HepG2 (cell line): Measurements from ENCODE around the gene TEDC2. TPM values are rescaled to one million over a fixed set of nuclear protein-coding genes. Genes with fewer than 3 reads are reported as not detected.

Experiments used
- CCAR2 ChIP-seq: fragments of 200-400 bp; formaldehyde crosslinking; optimal IDR thresholded peaks from 2 replicates; pipeline ENCODE3; 2018; ENCODE audit warnings: low read depth, mild to moderate bottlenecking, low read length, moderate library complexity
- ERF ChIP-seq: IDR thresholded peaks from 2 replicates; pipeline ENCODE4 v1.6.1; 2018; ENCODE audit warnings: missing biosample characterization, missing genetic modification reagents
- HDAC1 ChIP-seq: sonication (generic); formaldehyde crosslinking; IDR thresholded peaks from 2 replicates; pipeline ENCODE4 v1.5.1; 2020; ENCODE audit warnings: mild to moderate bottlenecking, missing genetic modification reagents
- HNRNPUL1 ChIP-seq: fragments of 200-400 bp; formaldehyde crosslinking; IDR thresholded peaks from 2 replicates; pipeline ENCODE4 v1.6.1; 2017; ENCODE audit warnings: low read depth, mild to moderate bottlenecking, low read length, moderate library complexity
- KLF13 ChIP-seq: sonication (generic); formaldehyde crosslinking; IDR thresholded peaks from 2 replicates; pipeline ENCODE4 v1.4.0; 2020; ENCODE audit warnings: mild to moderate bottlenecking, missing genetic modification reagents
- KLF9 ChIP-seq: IDR thresholded peaks from 2 replicates; pipeline ENCODE4 v1.6.1; 2016; ENCODE audit warnings: low read depth
- NFATC3 ChIP-seq: sonication (generic); formaldehyde crosslinking; IDR thresholded peaks from 2 replicates; pipeline ENCODE4 v1.5.1; 2020; ENCODE audit warnings: mild to moderate bottlenecking, missing genetic modification reagents
- PAF1 ChIP-seq: IDR thresholded peaks from 2 replicates; pipeline ENCODE4 v1.6.1; 2016; ENCODE audit warnings: missing genetic modification reagents, missing compliant biosample characterization
- PHF8 ChIP-seq: sonication (generic); formaldehyde crosslinking; IDR thresholded peaks from 2 replicates; pipeline ENCODE4 v1.5.0; 2020; ENCODE audit warnings: missing genetic modification reagents
- SP5 ChIP-seq: IDR thresholded peaks from 2 replicates; pipeline ENCODE4 v1.6.1; 2016; ENCODE audit warnings: low read depth, borderline replicate concordance
- ZNF138 ChIP-seq: sonication (generic); formaldehyde crosslinking; IDR thresholded peaks from 2 replicates; pipeline ENCODE4 v1.5.0; 2020; ENCODE audit warnings: mild to moderate bottlenecking, low read depth, missing genetic modification reagents
- ZNF256 ChIP-seq: sonication (generic); formaldehyde crosslinking; conservative IDR thresholded peaks from 2 replicates; pipeline ENCODE4 v1.4.0; 2020; ENCODE audit warnings: missing genetic modification reagents
- ZNF546 ChIP-seq: sonication (generic); formaldehyde crosslinking; conservative IDR thresholded peaks from 2 replicates; pipeline ENCODE4 v1.8.1; 2023; ENCODE audit warnings: mild to moderate bottlenecking, missing genetic modification reagents
- ZNF607 ChIP-seq: sonication (generic); formaldehyde crosslinking; IDR thresholded peaks from 2 replicates; pipeline ENCODE4 v1.5.1; 2020; ENCODE audit warnings: missing genetic modification reagents, mild to moderate bottlenecking, borderline replicate concordance
- ZNF615 ChIP-seq: sonication (generic); formaldehyde crosslinking; IDR thresholded peaks from 2 replicates; pipeline ENCODE4 v1.5.0; 2020; ENCODE audit warnings: mild to moderate bottlenecking, missing genetic modification reagents, borderline replicate concordance
- ZNF724P ChIP-seq: sonication (generic); formaldehyde crosslinking; IDR thresholded peaks from 2 replicates; pipeline ENCODE4 v1.8.0; 2022; ENCODE audit warnings: missing genetic modification reagents, borderline replicate concordance
- polyA plus RNA-seq, 8 experiments: library from polyadenylated mRNA; depleted of rRNA in 3 of 8; stranded (reverse) in 7 of 8; unstranded in 1 of 8; fragments of >200 nt; fragmentation: Illumina TruSeq in 4 of 8; extraction: Trizol in 4 of 8; gene quantifications; 2 replicates each; pipeline versions ENCODE4 v1.2.1 to v1.2.3, GENCODE V29; 2011 to 2016; ENCODE audit warnings: low read depth in 4 of 8, missing spikeins in 1 of 8, mixed read lengths in 1 of 8; ENCODE audit not compliant: insufficient read depth in 1 of 8
- total RNA-seq, 5 experiments: library from RNA; depleted of rRNA; stranded (reverse); fragments of >200 nt; fragmentation: Illumina TruSeq; extraction: Trizol; gene quantifications; 2 replicates each; pipeline ENCODE4 v1.2.3, GENCODE V29; 2016; ENCODE audit warnings: low read depth in 1 of 5
- TF ChIP-seq, protein P1 (sequence below): sonication (generic); formaldehyde crosslinking; IDR thresholded peaks from 2 replicates; pipeline ENCODE4 v1.4.0; 2020; ENCODE audit warnings: missing genetic modification reagents
- TF ChIP-seq, protein P2 (sequence below): IDR thresholded peaks from 2 replicates; pipeline ENCODE4 v1.4.0; 2020; ENCODE audit warnings: mild to moderate bottlenecking, missing genetic modification reagents
- TF ChIP-seq, protein P3 (sequence below): sonication (generic); formaldehyde crosslinking; IDR thresholded peaks from 2 replicates; pipeline ENCODE4 v1.4.0; 2020; ENCODE audit warnings: low read depth, missing genetic modification reagents

TEDC2 gene
- total and polyA plus RNA-seq, 2 of the 13 experiments (the other 11 are each of a cell fraction or from before 2014, with no cell fraction given): 6.2 to 24.4 TPM

DNA sequence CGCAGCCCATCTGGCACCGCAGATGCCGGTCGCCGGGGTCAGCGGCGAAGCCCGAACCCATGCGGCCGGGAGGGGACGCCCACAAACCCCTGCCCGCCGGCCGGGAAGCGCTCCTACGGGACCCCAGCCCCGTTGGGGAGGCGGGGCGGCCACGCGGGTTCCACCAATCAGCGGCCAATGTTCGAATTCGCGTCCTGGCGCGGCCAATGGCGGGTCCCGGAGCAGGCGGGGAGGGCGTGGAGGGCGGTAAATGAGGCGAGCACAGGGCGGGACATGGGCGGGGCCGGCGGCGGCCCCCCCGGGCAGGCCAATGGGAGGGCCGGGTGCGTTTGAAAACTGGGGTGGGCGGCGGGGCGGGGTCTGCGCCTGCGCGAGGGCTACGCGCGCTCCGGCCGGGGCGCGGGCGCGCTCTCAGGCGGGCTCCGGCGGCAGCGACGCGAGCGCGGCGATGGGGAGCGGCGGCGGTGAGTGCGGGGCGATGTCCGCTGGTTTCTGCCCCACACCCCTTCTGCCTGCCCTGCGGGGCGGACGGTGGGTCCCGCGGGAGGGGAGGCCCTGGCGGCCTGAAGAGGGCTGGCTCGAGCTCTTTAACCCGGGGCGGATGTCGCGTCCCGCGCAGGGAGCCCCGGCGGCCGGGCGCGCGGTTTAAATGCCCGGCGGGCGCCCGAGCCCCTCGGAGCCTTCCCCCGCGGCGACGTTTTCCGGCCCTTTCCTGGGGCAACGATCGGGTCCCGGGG lies 30.7 kb upstream of the TEDC2 start, which contains the start of gene CCNF (continued):
- no peak for TF ChIP-seq HNRNPUL1
- no peak for TF ChIP-seq ERF (CRISPR knock-in tag)
- TF ChIP-seq, protein P1, sequence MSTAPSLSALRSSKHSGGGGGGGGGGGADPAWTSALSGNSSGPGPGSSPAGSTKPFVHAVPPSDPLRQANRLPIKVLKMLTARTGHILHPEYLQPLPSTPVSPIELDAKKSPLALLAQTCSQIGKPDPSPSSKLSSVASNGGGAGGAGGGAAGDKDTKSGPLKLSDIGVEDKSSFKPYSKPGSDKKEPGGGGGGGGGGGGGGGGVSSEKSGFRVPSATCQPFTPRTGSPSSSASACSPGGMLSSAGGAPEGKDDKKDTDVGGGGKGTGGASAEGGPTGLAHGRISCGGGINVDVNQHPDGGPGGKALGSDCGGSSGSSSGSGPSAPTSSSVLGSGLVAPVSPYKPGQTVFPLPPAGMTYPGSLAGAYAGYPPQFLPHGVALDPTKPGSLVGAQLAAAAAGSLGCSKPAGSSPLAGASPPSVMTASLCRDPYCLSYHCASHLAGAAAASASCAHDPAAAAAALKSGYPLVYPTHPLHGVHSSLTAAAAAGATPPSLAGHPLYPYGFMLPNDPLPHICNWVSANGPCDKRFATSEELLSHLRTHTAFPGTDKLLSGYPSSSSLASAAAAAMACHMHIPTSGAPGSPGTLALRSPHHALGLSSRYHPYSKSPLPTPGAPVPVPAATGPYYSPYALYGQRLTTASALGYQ (CRISPR knock-in tag): 0 out of 2 replicates have a peak, but pooled peaks have one; percentile 29
- TF ChIP-seq ZNF546: no peak
- no peak for TF ChIP-seq PAF1
- TF ChIP-seq ZNF256: peak; percentile 88; the same call in 1 of the 2 replicates
- no peak for TF ChIP-seq ZNF615
- TF ChIP-seq KLF13 (CRISPR knock-in tag): no peak
- TF ChIP-seq, protein P2, sequence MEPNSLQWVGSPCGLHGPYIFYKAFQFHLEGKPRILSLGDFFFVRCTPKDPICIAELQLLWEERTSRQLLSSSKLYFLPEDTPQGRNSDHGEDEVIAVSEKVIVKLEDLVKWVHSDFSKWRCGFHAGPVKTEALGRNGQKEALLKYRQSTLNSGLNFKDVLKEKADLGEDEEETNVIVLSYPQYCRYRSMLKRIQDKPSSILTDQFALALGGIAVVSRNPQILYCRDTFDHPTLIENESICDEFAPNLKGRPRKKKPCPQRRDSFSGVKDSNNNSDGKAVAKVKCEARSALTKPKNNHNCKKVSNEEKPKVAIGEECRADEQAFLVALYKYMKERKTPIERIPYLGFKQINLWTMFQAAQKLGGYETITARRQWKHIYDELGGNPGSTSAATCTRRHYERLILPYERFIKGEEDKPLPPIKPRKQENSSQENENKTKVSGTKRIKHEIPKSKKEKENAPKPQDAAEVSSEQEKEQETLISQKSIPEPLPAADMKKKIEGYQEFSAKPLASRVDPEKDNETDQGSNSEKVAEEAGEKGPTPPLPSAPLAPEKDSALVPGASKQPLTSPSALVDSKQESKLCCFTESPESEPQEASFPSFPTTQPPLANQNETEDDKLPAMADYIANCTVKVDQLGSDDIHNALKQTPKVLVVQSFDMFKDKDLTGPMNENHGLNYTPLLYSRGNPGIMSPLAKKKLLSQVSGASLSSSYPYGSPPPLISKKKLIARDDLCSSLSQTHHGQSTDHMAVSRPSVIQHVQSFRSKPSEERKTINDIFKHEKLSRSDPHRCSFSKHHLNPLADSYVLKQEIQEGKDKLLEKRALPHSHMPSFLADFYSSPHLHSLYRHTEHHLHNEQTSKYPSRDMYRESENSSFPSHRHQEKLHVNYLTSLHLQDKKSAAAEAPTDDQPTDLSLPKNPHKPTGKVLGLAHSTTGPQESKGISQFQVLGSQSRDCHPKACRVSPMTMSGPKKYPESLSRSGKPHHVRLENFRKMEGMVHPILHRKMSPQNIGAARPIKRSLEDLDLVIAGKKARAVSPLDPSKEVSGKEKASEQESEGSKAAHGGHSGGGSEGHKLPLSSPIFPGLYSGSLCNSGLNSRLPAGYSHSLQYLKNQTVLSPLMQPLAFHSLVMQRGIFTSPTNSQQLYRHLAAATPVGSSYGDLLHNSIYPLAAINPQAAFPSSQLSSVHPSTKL: no peak; the same call in 1 of the 2 replicates
- TF ChIP-seq ZNF724P (CRISPR knock-in tag): 0 out of 2 replicates have a peak, but pooled peaks have one; percentile 45
- TF ChIP-seq NFATC3: no peak
- no peak for TF ChIP-seq ZNF607
- TF ChIP-seq PHF8 (CRISPR knock-in tag): peak; percentile 60
- no peak for TF ChIP-seq CCAR2
- TF ChIP-seq HDAC1: peak; percentile 45
- no peak for TF ChIP-seq KLF9 (CRISPR knock-in tag)
- peak; percentile 15; the same call in 1 of the 2 replicates for TF ChIP-seq ZNF138 (CRISPR knock-in tag)
- TF ChIP-seq, protein P3, sequence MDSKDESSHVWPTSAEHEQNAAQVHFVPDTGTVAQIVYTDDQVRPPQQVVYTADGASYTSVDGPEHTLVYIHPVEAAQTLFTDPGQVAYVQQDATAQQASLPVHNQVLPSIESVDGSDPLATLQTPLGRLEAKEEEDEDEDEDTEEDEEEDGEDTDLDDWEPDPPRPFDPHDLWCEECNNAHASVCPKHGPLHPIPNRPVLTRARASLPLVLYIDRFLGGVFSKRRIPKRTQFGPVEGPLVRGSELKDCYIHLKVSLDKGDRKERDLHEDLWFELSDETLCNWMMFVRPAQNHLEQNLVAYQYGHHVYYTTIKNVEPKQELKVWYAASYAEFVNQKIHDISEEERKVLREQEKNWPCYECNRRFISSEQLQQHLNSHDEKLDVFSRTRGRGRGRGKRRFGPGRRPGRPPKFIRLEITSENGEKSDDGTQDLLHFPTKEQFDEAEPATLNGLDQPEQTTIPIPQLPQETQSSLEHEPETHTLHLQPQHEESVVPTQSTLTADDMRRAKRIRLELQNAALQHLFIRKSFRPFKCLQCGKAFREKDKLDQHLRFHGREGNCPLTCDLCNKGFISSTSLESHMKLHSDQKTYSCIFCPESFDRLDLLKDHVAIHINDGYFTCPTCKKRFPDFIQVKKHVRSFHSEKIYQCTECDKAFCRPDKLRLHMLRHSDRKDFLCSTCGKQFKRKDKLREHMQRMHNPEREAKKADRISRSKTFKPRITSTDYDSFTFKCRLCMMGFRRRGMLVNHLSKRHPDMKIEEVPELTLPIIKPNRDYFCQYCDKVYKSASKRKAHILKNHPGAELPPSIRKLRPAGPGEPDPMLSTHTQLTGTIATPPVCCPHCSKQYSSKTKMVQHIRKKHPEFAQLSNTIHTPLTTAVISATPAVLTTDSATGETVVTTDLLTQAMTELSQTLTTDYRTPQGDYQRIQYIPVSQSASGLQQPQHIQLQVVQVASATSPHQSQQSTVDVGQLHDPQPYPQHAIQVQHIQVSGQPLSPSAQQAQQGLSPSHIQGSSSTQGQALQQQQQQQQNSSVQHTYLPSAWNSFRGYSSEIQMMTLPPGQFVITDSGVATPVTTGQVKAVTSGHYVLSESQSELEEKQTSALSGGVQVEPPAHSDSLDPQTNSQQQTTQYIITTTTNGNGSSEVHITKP (CRISPR knock-in tag): no peak
- peak; percentile 52; the same call in 1 of the 2 replicates for TF ChIP-seq SP5
